ENCODE measurements around the gene PSMC2.

Gene PSMC2

GRCh38 chr7:103316380-103316941, 31.0 kb upstream of the PSMC2 start:
- CTCF ChIA-PET, result interaction anchor here (1.4 kb wide), 1 partner anchor 19 kb away, joined by 3 read pairs; the partner anchor contains the start of gene PMPCB
- POLR2A ChIA-PET, result no interaction called here
- no peak overlapping the region for H3K4me3 ChIP-seq (ENCODE audit: low read depth, low read length)
- no peak for DNase-seq (ENCODE audit: low read depth, low spot score)
- TF ChIP-seq CTCF (IDR thresholded peaks at IDR 0.05; ENCODE audit: insufficient read depth, low read length, missing control alignments), result no peak

GRCh38 chr7:103317009-103317408, 30.4 kb upstream of the PSMC2 start:
- ChIA-PET POLR2A (no interaction called here), CTCF (interaction anchor here (1.4 kb wide), 1 partner anchor 19 kb away, joined by 3 read pairs; the partner anchor contains the start of gene PMPCB)
- no peak for TF ChIP-seq CTCF (IDR thresholded peaks at IDR 0.05; ENCODE audit: insufficient read depth, low read length, missing control alignments)

GRCh38 chr7:103325744-103326143, 21.7 kb upstream of the PSMC2 start:
- no peak overlapping the region for H3K4me3 ChIP-seq (ENCODE audit: low read depth, low read length)
- no peak for TF ChIP-seq CTCF (IDR thresholded peaks at IDR 0.05; ENCODE audit: insufficient read depth, low read length, missing control alignments)
- ChIA-PET CTCF (interaction anchor here (1.2 to 1.5 kb wide), 2 partner anchors 15 to 20 kb away, joined by 3 to 4 read pairs; no protein-coding TSS in a partner anchor), POLR2A (no interaction called here)
- DNase-seq (ENCODE audit: low read depth, low spot score), result no peak

More at GRCh38 chr7:103317009-103317408, 30.4 kb upstream of the PSMC2 start:
- no peak for DNase-seq (ENCODE audit: low read depth, low spot score)
- H3K4me3 ChIP-seq (ENCODE audit: low read depth, low read length), result no peak overlapping the region

GRCh38 chr7:103336761-103337160, 10.7 kb upstream of the PSMC2 start:
- ChIA-PET POLR2A (no interaction called here), CTCF (no interaction called here)
- no peak for DNase-seq (ENCODE audit: low read depth, low spot score)
- no peak for TF ChIP-seq CTCF (IDR thresholded peaks at IDR 0.05; ENCODE audit: insufficient read depth, low read length, missing control alignments)
- no peak overlapping the region for H3K4me3 ChIP-seq (ENCODE audit: low read depth, low read length)

- no peak for TF ChIP-seq CTCF (IDR thresholded peaks at IDR 0.05; ENCODE audit: insufficient read depth, low read length, missing control alignments)
- H3K4me3 ChIP-seq (ENCODE audit: low read depth, low read length), result no peak overlapping the region
- POLR2A ChIA-PET, result no interaction called here
- CTCF ChIA-PET, result no interaction called here
- no peak for DNase-seq (ENCODE audit: low read depth, low spot score)
Observed at GRCh38 chr7:103338864-103339263, 8.6 kb upstream of the PSMC2 start.

- POLR2A ChIA-PET, result no interaction called here
- DNase-seq (ENCODE audit: low read depth, low spot score), result no peak
- CTCF ChIA-PET, result interaction anchor here (1.2 kb wide), 1 partner anchor 15 kb away, joined by 4 read pairs; no protein-coding TSS in a partner anchor
- no peak overlapping the region for H3K4me3 ChIP-seq (ENCODE audit: low read depth, low read length)
- no peak for TF ChIP-seq CTCF (IDR thresholded peaks at IDR 0.05; ENCODE audit: insufficient read depth, low read length, missing control alignments)
Observed at GRCh38 chr7:103341466-103341865, 6.0 kb upstream of the PSMC2 start.
